Measurements from ENCODE around the gene CAV3.

GRCh38 chr3:8737301-8737700 lies 3.7 kb downstream of the CAV3 start:
- TF ChIP-seq POLR2A (IDR thresholded peaks at IDR 0.05; ENCODE audit: low read length) (no peak), GATA1 (IDR thresholded peaks at IDR 0.05; ENCODE audit: low read depth, low read length) (no peak)

Data from erythroblast (primary cell).